C1 segment of cervical spinal cord (tissue), 14 donors: ENCODE results near the gene SEPHS1.
"Not testable (repeated sequence)": the region's sequence is repeated elsewhere in the genome, so short reads cannot be mapped to it uniquely, and the experiment has no call there.

Experiments used
- DNase-seq, 14 donors: peaks; one replicate each; lab custom pipeline; 2025; lab: John Stamatoyannopoulos, UW

Gene SEPHS1

DNA sequence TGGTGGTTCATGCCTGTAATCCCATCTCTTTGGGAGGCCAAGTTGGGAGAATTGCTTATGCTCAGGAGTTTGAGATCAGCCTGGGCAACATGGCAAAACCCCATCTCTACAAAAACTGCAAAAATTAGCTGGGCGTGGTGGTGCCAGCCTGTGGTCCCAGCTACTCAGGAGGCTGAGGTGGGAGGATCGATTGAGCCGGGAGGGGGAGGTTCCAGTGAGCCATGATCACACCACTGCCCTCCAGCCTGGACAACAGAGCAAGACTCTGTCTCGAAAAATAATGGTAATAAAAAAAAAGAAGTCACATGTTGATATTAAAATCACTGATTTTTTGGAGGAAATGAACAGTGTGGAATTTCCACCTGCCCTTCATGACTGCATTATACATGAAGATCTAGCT, 64.0 kb downstream of the SEPHS1 start:
- no peak for DNase-seq

DNA sequence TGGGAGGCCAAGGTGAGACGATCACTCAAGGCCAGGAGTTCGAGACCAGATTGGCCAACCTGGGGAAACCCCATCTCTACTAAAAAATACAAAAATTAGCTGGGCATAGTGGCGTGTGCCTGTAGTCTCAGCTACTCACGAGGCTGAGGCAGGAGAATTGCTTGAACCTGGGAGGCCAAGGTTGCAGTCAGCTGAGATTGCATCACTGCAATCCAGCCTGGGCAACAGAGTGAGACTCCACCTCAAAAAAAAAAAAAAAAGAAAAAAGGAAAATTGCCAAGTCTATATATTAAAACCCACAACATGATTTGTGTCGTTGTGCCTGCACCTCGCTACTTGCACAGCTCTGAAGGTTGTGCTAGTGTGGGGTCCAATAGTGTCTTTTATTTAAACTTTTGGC, 65.7 kb downstream of the SEPHS1 start:
- DNase-seq = not testable (repeated sequence)

DNA sequence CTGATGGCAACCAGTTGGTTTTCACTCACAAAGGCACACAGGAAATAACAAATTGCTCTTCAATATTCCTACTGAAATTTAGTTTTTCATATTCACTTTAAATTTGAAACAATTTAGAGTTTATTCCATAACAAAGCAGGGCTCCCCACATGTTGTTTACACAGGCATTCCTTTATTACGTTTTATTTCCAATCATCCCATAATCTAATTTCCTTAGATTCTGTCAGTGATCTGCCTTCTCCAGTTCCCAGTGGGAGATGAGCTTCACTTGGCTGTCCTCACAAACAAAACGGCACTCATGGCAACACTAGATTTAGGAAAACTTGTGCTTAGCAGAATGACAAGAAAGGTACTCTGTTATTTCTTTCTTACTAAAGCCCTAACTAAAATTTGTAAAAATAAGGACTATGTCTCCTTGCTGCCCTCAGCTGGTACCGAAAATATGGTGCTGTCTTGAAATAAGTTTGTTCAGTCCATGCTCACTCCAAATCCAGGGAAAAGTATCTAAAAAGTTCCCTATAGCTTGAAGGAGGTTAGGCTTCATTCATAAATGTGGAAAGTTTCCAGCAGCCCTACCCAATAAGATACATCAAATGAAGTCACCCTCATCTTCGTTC, 71.2 kb downstream of the SEPHS1 start:
- DNase-seq = no peak

GRCh38 chr10:13276146-13276545, 71.9 kb downstream of the SEPHS1 start:
- not testable (repeated sequence) for DNase-seq

GRCh38 chr10:13272164-13272571, 75.9 kb downstream of the SEPHS1 start:
- DNase-seq = peak in 12 of 14 donors; percentile 3 to 69 (median 45)

GRCh38 chr10:13271552-13272163, 76.4 kb downstream of the SEPHS1 start:
- DNase-seq = peak in 4 of 14 donors; percentile 7 to 26 (median 24)

- DNase-seq = no peak
These were observed 77.1 kb downstream of the SEPHS1 start for GRCh38 chr10:13270877-13271551.

DNA sequence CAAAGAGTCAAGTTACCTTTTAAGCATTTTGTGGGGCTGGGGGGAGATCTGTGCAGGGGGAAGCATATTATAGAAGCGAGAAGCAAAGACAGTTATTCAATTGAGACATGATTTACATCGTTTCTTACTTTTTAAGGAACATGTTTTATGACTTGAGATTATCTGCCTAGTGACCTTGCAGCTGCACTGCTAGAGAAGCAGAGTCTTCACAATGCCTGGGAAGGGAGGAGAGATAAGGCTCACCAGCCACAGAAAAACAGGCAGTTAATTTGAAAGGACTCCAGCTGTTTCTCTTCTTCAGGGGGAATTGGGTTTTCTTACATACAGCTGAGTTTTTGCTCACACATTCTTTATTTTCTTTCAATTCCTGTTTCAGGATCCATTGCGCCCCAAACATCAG, 79.3 kb downstream of the SEPHS1 start:
- no peak for DNase-seq

DNA sequence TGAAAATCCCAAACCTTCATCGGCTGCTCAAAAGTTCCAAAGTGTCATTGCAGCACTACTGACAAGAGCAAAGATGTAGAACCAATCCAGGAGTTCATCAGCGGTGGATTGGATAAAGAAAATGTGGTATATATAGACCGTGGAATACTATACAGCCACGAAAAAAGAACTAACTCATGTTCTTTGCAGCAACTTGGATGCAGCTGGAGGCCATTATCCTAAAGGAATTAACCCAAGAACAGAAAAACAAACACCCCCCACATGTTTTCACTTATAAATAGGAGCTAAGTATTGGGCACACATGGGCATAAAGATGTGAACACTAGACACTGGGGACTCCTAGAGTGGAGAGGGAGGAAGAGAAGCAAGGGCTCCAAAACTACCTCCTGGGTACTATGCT, 79.8 kb downstream of the SEPHS1 start:
- DNase-seq = no peak
